ENCODE results near the gene TAF1B.
"Not testable (repeated sequence)": the region's sequence is repeated elsewhere in the genome, so short reads cannot be mapped to it uniquely, and the experiment has no call there.

Gene TAF1B

DNA sequence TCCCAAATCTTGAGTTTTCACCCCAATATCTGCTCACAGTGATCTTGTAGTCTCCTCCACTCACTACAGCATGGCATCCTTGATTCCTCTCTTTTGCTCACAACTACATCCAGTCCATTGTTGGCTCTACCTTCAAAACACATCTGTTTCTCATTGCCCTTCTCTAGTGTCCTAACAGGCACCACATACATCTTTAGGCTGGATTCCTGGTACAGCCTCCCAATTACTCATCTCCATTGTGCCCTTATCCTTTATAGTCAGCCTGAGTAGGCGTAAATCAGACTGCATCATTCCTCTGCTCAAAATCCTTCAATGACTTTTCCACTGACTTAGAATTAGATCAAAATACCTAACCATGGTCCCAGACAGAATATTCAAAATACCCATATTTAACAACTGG is 10.7 kb upstream of the TAF1B start:
- no peak for DNase-seq (ENCODE audit: low spot score)

DNA sequence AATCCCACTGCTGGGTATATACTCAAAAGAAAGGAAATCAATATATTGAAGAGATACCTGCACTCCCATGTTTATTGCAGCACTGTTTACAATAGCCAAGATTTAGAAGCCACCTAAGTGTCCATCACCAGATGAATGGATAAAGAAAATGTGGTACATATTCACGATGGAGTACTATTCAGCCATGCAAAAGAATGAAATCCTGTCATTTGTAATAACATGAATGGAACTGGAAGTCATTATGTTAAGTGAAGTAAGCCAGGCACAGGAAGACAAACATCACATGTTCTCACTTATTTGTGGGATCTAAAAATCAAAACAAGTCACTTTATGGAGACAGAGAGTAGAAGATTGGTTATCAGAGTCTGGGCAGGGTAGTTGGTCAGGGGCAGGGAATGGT is 8.2 kb upstream of the TAF1B start:
- DNase-seq (ENCODE audit: low spot score): not testable (repeated sequence)

DNA sequence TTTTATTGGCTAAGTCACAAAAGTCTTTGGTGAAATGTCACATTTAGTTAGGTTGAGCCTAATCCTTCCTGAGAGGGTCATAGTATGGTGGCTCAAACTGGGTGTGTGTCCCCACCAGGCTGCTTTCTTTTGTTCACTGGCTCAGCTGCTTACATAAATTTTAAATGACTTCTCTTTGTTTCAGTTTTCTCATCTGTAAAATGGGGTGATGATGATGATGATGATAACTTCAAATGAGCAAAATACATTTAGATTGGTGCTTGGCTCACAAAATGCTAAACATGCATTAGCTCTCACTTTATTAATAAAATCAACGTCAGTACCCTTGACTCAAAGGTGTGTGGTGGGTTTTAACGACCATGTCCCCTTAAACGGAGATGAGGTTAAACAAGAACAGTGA is 7.2 kb upstream of the TAF1B start:
- DNase-seq (ENCODE audit: low spot score): no peak

DNA sequence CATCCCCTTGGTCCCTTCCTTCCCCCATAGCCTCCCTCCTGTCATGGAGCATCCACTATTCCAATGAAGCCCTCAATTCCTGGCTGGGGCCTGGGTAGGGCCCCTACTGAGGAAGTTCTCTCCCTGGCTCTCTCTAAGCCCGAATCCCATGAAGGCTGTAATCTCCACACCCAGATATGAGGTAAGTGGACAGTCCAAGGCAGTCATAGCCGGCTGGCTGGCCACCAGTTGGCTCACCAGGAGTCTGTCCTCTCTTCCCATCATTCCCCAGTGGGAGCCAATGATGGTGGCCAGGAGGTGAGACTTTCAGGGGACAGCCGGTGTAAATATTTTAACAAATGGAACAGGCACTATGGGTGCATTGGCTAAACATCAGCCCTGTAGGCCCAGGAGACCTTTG is 6.8 kb upstream of the TAF1B start:
- DNase-seq (ENCODE audit: low spot score): no peak

DNA sequence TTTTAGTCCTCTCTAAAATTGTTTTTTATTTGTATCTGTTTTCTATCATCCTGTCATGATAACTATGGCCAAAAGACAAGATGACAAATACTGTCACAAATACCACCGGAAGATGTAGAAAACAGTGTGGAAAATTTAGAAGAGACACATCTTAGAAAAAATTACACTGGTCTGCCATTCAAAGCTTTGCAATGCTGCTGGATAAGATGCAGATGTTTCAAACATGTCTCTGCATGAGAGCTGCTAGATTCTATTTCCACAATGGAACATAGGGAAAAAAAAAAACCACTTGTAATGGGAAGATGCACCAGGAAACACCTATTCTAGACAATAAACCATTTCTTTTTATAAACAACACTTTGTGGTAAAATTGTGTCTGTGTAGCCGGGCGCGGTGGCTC is 5.8 kb upstream of the TAF1B start:
- DNase-seq (ENCODE audit: low spot score): no peak

DNA sequence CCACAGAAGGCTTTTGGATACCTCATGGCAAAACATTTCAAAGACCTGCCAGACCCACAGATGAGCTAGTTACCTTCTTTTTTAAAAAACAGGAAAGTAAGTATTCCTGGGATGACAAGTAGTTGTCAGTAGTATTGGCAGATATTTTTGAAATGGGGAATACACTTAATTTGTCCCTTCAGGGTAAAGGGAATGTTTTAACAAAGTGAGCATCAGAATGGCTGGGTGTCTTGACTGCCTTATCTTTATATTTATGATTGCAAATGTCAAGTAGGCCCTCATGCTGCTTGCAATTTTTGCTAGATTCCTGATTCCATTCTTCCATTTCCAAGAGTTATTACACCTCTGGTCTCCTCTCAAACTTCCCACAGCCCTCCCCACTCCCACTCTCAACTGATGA is 4.9 kb upstream of the TAF1B start:
- no peak for DNase-seq (ENCODE audit: low spot score)

DNA sequence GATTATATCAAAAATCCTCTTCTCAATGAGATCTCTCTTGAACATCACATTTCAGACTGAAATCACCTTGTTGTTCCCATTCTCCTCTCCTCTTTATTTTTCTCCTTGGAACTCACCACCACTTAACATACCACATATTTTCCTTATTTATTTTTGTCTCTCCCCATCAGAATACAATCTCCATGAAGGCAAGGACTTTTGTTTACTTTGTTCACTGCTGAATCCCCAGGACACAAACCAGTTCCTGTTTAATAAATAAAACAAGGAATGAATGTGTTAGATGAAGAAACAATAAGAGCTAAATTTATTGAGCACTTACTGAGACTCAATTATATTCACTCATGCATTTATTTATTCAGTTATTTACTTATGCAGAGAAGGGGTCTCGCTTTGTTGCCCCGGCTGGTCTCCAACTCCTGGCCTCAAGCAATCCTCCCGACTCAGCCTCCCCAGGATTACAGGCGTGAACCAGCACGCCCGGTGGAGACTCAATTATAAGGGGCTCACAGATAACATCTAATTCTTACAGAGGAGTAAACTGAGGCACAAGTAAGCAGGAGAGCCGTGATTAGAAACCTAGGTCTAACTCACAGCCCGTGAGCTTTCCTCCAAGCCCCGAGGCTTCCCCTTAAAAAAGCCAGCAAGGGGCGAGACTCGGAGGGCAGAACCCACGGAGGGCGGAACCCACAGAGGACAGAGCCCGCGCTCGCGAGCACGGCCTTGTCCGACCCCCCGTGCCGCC is 616 bp upstream of the TAF1B start:
- no peak for DNase-seq (ENCODE audit: low spot score)

DNA sequence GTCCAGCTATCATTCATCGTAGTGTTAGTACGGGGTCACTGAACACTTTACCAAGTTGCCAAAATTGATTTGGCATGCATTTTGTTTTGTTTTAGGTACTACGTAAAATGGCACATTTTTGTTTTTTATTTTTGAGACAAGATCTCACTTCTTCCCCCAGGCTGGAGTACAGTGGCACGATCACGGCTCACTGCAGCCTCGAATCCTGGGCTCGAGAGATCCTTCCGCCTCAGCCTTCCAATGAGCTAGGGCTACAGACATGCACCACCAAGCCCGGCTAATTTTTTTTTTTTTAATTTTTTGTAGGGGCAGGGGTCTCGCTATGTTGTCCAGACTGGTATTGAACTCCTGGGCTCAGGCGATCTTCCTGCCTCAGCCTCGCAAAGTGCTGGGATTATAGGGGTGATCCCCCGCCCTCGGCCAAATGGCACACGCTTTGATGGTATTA is 786 bp downstream of the TAF1B start:
- no peak for DNase-seq (ENCODE audit: low spot score)

DNA sequence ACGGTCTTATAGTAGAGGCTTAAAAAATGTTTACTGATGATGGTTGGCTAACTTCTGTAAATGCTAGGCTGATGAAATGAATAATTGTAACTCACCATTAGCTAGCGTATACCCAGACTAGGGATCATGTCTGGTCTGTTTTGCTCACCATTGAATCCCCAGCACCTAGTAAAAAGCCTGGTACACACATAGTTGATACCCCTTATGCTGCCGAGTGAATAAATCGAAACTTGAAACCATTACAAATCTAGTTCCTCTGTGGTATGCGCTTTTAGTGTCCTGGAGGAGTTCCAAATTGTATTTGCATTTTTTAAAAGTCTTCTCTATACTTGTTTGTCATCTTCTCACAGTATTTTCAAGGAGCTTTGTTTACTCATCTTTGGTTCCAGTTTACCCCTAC is 1.3 kb downstream of the TAF1B start:
- no peak for DNase-seq (ENCODE audit: low spot score)

DNA sequence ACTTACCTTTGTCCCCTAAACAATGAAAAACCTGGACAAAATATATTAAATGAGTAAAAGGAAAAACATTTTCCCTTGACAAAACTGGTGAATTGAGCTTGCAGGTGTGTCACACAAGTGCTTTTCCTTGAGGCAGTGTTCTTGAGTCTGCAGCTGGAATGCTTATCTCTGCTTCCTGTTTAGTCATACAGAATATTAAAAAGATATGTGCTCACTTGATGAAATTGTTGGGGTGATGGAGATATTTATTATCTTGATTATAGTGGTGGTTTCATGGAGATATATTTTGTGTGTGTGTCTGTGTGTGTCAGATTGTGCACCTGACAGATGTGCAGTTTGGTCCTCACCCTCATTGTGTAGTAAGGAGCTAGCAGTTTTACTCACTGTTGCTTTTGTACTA is 3.3 kb downstream of the TAF1B start:
- DNase-seq (ENCODE audit: low spot score): no peak

DNA sequence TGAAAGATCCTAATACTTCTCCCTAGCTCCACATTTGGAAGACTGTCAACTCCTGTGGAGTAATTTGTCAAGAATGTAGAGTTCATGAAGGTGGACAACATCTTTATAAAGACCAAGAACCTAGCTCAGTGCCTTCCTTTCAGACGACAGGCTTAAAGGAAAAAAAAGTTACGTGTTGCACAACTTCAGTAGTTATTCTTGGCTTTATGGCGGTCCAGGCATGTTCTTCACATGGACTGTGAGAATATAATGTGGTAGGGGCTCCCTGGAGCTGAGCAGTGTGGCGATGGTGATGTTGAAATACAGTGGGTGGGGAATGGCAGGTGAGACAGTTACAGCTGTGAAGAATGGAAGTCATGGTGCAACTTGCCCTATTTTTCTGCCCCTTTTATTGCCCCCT is 3.9 kb downstream of the TAF1B start:
- no peak for DNase-seq (ENCODE audit: low spot score)

DNA sequence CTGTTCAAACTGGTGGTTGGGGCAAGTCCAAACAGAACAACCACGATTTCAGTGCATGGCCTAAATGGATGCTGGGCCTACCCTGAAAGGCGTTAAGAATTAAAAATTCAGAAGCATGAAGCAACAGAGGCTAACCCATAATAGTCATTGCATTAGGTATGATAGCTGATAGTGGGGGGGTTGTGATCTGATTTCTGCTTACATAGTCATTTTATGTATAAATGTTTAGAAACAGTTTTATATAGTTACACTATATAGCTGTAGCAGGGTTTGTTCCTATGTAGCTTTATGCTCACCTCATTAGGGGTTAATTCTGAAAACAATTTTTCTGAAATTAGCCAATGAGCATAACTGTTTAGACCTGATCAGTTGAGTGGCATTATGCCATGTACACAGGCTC is 9.6 kb downstream of the TAF1B start:
- DNase-seq (ENCODE audit: low spot score): no peak

DNA sequence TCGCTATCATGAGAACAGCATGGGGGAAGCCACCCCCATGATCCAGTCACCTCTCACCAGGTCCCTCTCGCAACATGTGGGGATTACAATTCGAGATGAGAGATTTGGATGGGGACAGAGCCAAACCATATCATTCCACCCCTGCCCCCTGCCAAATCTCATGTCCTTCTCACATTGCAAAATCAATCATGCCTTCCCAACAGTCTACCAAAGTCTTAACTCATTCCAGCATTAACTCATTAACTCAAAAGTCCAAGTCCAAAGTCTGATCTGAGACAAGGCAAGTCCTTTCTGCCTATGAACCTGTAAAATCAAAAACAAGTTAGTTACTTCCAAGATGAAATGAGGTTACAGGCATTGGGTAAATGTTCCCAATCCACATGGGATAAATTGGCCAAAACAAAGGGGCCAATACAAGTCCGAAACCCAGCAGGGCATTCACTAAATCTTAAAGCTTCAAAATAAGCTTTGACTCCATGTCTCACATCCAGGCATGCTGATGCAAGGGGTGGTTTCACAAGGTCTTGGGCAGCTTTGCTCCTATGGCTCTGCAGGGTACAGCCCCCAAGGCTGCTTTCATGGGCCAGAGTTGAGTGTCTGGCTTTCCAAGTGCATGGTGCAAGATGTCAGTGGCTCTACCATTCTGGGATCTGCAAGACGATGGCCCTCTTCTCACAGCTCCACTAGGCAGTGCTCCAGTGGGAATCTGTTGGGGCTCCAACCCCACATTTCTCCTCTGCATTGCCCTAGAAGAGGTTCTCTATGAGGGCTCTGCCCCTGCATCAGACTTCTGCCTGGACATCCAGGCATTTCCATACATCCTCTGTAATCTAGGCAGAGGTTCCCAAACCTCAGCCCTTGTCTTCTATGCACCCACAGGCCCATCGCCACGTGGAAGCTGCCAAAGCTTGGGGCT is 14.8 kb downstream of the TAF1B start:
- DNase-seq (ENCODE audit: low spot score): no peak

DNA sequence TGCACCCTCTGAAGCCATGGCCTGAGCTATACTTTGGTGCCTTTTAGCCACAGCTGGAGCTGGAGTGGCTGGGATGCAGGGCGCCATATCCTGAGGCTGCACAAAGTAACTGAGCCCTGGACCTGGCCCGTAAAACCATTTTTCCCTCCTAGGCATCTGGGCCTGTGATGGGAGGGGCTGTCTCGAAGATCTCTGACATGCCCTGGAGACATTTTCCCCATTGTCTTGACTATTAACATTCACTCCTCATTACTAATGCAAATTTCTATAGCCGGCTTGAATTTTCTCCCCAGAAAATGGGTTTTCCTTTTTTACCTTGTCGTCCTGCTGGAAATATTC is 15.4 kb downstream of the TAF1B start:
- DNase-seq (ENCODE audit: low spot score): no peak

DNA sequence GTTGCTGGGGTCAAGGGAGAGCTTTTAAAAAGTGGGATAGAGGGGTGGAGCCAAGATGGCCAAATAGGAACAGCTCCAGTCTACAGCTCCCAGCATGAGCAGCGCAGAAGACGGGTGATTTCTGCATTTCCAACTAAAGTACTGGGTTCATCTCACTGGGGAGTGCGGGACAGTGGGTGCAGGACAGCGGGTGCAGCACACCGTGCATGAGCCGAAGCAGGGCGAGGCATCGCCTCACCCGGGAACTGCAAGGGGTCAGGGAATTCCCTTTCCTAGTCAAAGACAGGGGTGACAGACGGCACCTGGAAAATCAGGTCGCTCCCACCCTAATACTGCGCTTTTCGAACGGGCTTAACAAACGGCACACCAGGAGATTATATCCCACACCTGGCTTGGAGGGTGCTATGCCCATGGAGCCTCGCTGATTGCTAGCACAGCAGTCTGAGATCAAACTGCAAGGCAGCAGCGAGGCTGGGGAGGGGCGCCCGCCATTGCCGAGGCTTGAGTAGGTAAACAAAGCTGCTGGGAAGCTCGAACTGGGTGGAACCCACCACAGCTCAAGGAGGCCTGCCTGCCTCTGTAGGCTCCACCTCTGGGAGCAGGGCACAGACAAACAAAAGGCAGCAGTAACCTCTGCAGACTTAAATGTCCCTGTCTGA is 17.8 kb downstream of the TAF1B start:
- DNase-seq (ENCODE audit: low spot score): not testable (repeated sequence)

DNA sequence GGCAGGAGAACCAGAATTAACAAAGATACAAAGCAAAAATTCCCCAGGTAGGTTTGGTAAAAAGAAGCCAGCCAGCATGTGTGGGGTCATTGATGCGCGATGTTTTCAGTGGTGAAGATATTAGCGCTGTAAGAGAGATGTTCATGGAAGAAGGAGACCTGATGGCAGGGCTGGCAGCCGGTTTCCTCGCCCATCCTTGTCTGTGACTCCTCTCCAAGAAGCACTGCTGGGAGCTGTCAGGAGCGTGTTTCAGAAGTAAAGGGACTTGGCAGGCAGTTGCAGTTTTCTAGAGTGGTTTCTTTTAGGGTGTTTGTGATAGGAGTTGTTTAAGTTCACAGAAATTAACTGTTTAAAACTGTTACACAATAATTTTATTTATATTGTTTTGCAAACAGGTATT is 24.6 kb downstream of the TAF1B start:
- no peak for DNase-seq (ENCODE audit: low spot score)

DNA sequence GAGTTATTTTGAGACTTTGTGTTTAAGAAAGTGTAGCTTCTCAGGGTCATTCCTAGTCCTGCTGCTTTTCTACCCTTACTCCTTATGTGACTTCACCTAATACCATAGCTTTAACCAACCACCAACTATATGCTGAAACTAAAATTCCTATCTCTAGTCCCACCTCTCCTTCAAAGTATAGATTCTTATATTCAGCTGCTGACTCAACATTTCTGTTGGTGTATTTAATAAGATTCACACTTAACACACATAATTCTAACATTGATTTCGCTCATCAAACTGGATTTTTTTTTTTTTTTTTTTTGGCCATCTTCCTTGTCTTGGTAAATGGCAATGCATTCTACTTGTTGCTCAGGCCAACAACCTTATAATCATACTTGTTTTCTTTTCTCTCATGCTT is 30.1 kb downstream of the TAF1B start:
- no peak for DNase-seq (ENCODE audit: low spot score)

DNA sequence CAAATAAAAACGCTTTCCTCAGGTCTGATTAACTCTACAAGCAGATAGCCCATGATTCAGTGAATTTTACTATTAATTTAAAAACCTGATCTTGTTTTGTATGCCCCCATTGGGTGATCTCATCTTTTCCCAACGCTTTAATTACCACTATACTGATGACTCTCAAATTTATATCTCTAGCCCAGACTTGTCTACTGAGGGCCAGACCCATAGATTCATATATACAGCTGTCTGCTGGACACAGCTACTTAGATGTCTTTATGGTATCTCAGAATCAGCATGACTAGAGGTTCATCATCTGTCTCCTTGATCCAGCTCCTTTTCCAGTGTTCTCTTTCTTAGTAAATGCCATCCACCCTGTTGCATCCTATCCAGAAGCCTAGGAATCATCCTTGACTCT is 33.8 kb downstream of the TAF1B start:
- no peak for DNase-seq (ENCODE audit: low spot score)

DNA sequence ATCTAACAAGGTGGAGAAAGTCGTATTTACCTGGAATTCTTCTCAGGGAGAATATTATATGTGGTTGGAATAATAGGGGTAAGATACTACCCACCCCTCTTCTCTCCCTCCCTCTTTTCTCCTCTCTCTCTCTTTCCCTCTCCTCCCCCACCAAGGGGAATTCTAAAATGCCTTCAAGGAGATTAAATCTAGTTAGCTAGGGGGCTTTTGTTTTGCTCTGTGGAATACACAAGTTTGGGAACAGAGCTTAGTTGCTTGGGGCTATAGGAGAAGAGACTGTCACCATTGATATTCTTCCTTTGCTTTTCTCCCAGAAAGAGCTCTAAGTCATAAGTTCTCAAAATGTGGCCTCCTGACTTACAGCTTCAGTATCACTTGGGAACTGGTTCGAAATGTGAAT is 34.5 kb downstream of the TAF1B start:
- no peak for DNase-seq (ENCODE audit: low spot score)

DNA sequence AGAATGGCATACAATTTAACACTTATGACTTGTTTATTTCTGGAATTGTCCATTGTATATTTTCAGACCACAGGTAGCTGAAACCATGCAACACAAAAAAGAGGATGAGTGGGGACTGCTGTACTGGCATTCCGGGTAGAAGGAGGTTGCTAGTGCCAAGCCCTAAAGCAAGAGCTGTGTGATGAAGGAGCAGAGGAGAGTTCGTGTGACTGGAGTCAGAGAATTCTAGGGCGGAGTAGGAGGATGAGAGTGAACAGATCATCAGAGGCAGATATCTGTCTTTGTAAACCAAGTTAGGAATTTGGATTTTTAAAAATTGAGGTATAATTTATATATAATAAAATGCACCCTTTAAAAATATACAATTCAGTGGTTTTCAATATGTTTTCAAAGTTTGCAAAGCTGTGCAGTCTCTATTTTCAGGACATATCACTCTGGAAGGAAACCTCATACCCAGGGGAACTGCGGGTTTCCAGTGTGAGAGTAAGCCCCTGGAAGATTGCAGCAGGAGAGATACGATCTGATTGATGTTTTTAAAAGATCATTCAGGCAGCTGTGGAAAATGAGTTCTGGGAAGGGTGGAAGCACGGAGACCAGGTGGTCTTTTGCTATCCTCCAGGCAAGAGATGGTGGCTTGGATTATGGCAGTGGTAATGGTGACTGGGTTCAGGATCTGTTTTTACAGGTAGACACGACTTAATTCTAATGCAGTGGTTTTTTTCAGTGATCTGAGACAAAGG is 36.4 kb downstream of the TAF1B start:
- DNase-seq (ENCODE audit: low spot score): no peak

DNA sequence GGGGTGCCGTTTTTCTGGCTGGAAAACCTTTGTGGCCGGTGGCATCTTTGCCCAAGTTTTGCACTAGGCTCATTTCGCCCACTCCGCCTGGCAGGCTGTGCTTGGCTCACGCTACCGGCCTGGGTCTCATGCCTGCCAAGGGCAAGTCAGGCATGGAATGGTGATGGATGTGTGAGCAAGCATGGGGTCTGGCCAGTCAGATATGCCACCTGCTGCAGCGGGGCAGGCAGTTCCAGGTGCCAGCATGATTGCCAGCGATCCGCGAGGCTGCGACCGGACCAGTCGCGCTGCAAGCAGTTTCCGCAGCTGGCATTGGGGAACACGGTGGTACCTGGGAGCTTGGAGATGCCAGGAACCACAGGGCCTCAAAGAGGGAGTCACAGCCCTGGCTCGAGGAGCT is 40.6 kb downstream of the TAF1B start:
- DNase-seq (ENCODE audit: low spot score): no peak

DNA sequence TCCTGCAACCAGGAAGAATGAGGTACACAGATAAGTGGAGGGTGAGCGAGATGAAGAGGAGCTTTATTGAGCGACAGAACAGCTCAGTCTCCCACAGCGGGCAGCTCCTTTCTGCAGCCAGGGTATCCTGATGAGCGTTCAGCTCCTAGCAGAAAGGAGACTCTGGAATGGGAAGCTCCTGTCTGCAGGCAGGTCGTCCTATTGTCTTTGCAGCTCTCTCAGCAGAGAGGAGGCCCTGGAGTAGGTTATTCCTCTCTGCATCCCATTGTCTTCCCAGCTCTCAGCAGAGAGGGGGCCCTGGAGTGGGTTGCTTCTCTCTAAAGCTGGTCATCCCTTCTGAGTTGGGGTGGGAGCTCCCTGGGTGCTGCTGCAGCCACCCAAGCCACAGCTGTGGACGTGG is 41.2 kb downstream of the TAF1B start:
- no peak for DNase-seq (ENCODE audit: low spot score)

Measured in iPS-NIHi11 (cell line).